SK-N-SH treated with all-trans-retinoic acid at 6 μM for 48 hours (cell line): ENCODE measurements around the gene KCNMA1.

Experiments
- CSDC2 ChIP-seq: fragments of 250-450 bp; sonication (Bioruptor Pico); IDR thresholded peaks from 2 replicates; pipeline ENCODE4 v1.5.0; 2020; ENCODE audit warnings: mild to moderate bottlenecking, moderate library complexity
- ZFP3 ChIP-seq: fragments of 250-450 bp; sonication (Bioruptor Pico); IDR thresholded peaks from 2 replicates; pipeline ENCODE4 v1.5.0; 2020; ENCODE audit warnings: mild to moderate bottlenecking, moderate library complexity

GRCh38 chr10:77186936-77187335 lies 450.7 kb downstream of the KCNMA1 start:
- TF ChIP-seq ZFP3 (CRISPR knock-in tag) (no peak), CSDC2 (CRISPR knock-in tag) (no peak)
